Measurements from ENCODE around the gene GYG1.

GYG1 gene

GRCh38 chr3:148991219-148992026, at the start of gene GYG1:
Gene GYG1, plus strand, starts transcription at chr3:148991540. Its CDS starts 101 bp downstream, at chr3:148991641.
- DNase-seq (ENCODE audit: extremely low spot score) = peak; percentile 87
- ChIA-PET CTCF (no interaction called here), POLR2A (interaction anchor here (1.1 kb wide), 1 partner anchor 18 kb away, joined by 3 read pairs; no protein-coding TSS in a partner anchor)
- TF ChIP-seq CTBP1 (IDR thresholded peaks at IDR 0.05; ENCODE audit: borderline replicate concordance) (peak; percentile 31; the same call in 1 of the 2 replicates), ELF4 (IDR thresholded peaks at IDR 0.05) (no peak), FOXA1 (IDR thresholded peaks at IDR 0.05) (no peak)

- peak; percentile 63 for DNase-seq (ENCODE audit: extremely low spot score)
- ChIA-PET POLR2A (interaction anchor here (0.6 kb wide), 1 partner anchor 58 kb away, joined by 3 read pairs; no protein-coding TSS in a partner anchor), CTCF (interaction anchor here (0.6 to 1.2 kb wide), 5 partner anchors 17 to 1303 kb away, joined by 3 to 7 read pairs (median 4); no protein-coding TSS in a partner anchor)
- TF ChIP-seq ELF4 (IDR thresholded peaks at IDR 0.05) (no peak), PKNOX1 (IDR thresholded peaks at IDR 0.05) (peak; percentile 85), SP1 (IDR thresholded peaks at IDR 0.05) (no peak)
These were observed 47.7 kb upstream of the GYG1 start for GRCh38 chr3:148943506-148944205.

GRCh38 chr3:148945116-148945515, 46.2 kb upstream of the GYG1 start:
- POLR2A ChIA-PET = no interaction called here
- no peak for TF ChIP-seq TARDBP (IDR thresholded peaks at IDR 0.05)
- no peak for TF ChIP-seq CTBP1 (IDR thresholded peaks at IDR 0.05; ENCODE audit: borderline replicate concordance)
- TF ChIP-seq BHLHE40 (IDR thresholded peaks at IDR 0.05; ENCODE audit: borderline replicate concordance) = no peak
- no peak for TF ChIP-seq PKNOX1 (IDR thresholded peaks at IDR 0.05)
- TF ChIP-seq FOXA1 (IDR thresholded peaks at IDR 0.05) = no peak
- TF ChIP-seq FOXK2 (IDR thresholded peaks at IDR 0.05) = no peak
- TF ChIP-seq ZNF384 (IDR thresholded peaks at IDR 0.05) = no peak
- TF ChIP-seq SUZ12 (IDR thresholded peaks at IDR 0.05) = no peak
- TF ChIP-seq LEF1 (IDR thresholded peaks at IDR 0.05; ENCODE audit: borderline replicate concordance) = no peak
- no peak for TF ChIP-seq SP1 (IDR thresholded peaks at IDR 0.05)
- no peak for TF ChIP-seq HDGF (IDR thresholded peaks at IDR 0.05; ENCODE audit: borderline replicate concordance)
- CTCF ChIA-PET = interaction anchor here (1.1 kb wide), 1 partner anchor 67 kb away, joined by 4 read pairs; no protein-coding TSS in a partner anchor
- DNase-seq (ENCODE audit: extremely low spot score) = no peak

- POLR2A ChIA-PET = no interaction called here
- CTCF ChIA-PET = no interaction called here
- no peak for DNase-seq (ENCODE audit: extremely low spot score)
- TF ChIP-seq NFRKB (IDR thresholded peaks at IDR 0.05) = no peak
- TF ChIP-seq ZNF384 (IDR thresholded peaks at IDR 0.05) = no peak
- no peak for TF ChIP-seq SP1 (IDR thresholded peaks at IDR 0.05)
- TF ChIP-seq HDGF (IDR thresholded peaks at IDR 0.05; ENCODE audit: borderline replicate concordance) = no peak
- no peak for TF ChIP-seq FOXA1 (IDR thresholded peaks at IDR 0.05)
- TF ChIP-seq ELF4 (IDR thresholded peaks at IDR 0.05) = no peak
- no peak for TF ChIP-seq ARNT (IDR thresholded peaks at IDR 0.05)
- TF ChIP-seq LEF1 (IDR thresholded peaks at IDR 0.05; ENCODE audit: borderline replicate concordance) = no peak
- no peak for TF ChIP-seq PKNOX1 (IDR thresholded peaks at IDR 0.05)
- TF ChIP-seq TARDBP (IDR thresholded peaks at IDR 0.05) = no peak
These were observed 42.3 kb upstream of the GYG1 start for GRCh38 chr3:148948913-148949657.

GRCh38 chr3:148950806-148951205, 40.5 kb upstream of the GYG1 start:
- CTCF ChIA-PET = no interaction called here

More at GRCh38 chr3:148950806-148951205, 40.5 kb upstream of the GYG1 start:
- POLR2A ChIA-PET = no interaction called here
- peak; percentile 13 for DNase-seq (ENCODE audit: extremely low spot score)
- TF ChIP-seq LEF1 (IDR thresholded peaks at IDR 0.05; ENCODE audit: borderline replicate concordance) (no peak), TARDBP (IDR thresholded peaks at IDR 0.05) (no peak), FOXA1 (IDR thresholded peaks at IDR 0.05) (no peak), FOXK2 (IDR thresholded peaks at IDR 0.05) (no peak), PKNOX1 (IDR thresholded peaks at IDR 0.05) (no peak), SP1 (IDR thresholded peaks at IDR 0.05) (no peak), SUZ12 (IDR thresholded peaks at IDR 0.05) (no peak), CTBP1 (IDR thresholded peaks at IDR 0.05; ENCODE audit: borderline replicate concordance) (no peak), ARNT (IDR thresholded peaks at IDR 0.05) (no peak), NFRKB (IDR thresholded peaks at IDR 0.05) (no peak), BHLHE40 (IDR thresholded peaks at IDR 0.05; ENCODE audit: borderline replicate concordance) (no peak), L3MBTL2 (conservative IDR thresholded peaks at IDR 0.05) (no peak), ELF4 (IDR thresholded peaks at IDR 0.05) (no peak), HDGF (IDR thresholded peaks at IDR 0.05; ENCODE audit: borderline replicate concordance) (no peak), FOXM1 (IDR thresholded peaks at IDR 0.05; ENCODE audit: borderline replicate concordance) (no peak), ZNF384 (IDR thresholded peaks at IDR 0.05) (no peak)
